Loucy (cell line): ENCODE results near the gene CELSR1.

ENCODE experiments used
- EZH2phosphoT487 ChIP-seq: fragments of 200-600 bp; IDR thresholded peaks from 2 replicates; pipeline ENCODE4 v1.6.1; 2018; ENCODE audit warnings: antibody characterized with exemption, mild to moderate bottlenecking, moderate library complexity, borderline replicate concordance
- TF ChIP-seq, protein P1 (sequence below): fragments of 200-600 bp; sonication (generic); conservative IDR thresholded peaks from 2 replicates; pipeline ENCODE4 v1.5.1; 2014; ENCODE audit warnings: mild to moderate bottlenecking, antibody characterized with exemption, low read length

GRCh38 chr22:46326066-46326680 lies 211.2 kb downstream of the CELSR1 start:
- TF ChIP-seq, protein P1, sequence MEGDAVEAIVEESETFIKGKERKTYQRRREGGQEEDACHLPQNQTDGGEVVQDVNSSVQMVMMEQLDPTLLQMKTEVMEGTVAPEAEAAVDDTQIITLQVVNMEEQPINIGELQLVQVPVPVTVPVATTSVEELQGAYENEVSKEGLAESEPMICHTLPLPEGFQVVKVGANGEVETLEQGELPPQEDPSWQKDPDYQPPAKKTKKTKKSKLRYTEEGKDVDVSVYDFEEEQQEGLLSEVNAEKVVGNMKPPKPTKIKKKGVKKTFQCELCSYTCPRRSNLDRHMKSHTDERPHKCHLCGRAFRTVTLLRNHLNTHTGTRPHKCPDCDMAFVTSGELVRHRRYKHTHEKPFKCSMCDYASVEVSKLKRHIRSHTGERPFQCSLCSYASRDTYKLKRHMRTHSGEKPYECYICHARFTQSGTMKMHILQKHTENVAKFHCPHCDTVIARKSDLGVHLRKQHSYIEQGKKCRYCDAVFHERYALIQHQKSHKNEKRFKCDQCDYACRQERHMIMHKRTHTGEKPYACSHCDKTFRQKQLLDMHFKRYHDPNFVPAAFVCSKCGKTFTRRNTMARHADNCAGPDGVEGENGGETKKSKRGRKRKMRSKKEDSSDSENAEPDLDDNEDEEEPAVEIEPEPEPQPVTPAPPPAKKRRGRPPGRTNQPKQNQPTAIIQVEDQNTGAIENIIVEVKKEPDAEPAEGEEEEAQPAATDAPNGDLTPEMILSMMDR, result no peak
- no peak for TF ChIP-seq EZH2phosphoT487
